ENCODE results near the gene HTR1D. TPM values are rescaled to one million over a fixed set of nuclear protein-coding genes. Genes with fewer than 3 reads are reported as not detected.

HTR1D gene
- total RNA-seq, 1 experiment from 2014 or later = 3.1 TPM

GRCh38 chr1:23184212-23184934, 32.9 kb downstream of the HTR1D start:
- no peak overlapping the region for H3K23ac ChIP-seq (ENCODE audit: insufficient read length, low read depth, low read length)
- H3K4me3 Mint-ChIP-seq = peak overlapping the region in 1 of 2 experiments; percentile 56; a peak in 1 of 5 replicates

More at GRCh38 chr1:23184212-23184934, 32.9 kb downstream of the HTR1D start:
- Histone ChIP-seq H3K27me3 (ENCODE audit: insufficient read depth, low read length) (no peaks in the 10 kb centered on the region), H2BK15ac (ENCODE audit: low read depth, low read length) (no peak overlapping the region), H3K4me1 (ENCODE audit: insufficient read depth, low read length) (no peaks in the 10 kb centered on the region), H3K23me2 (ENCODE audit: insufficient read length, low read depth, low read length, poor library complexity, severe bottlenecking) (no peaks in the 10 kb centered on the region), H4K20me1 (ENCODE audit: control insufficient read depth, insufficient read depth, insufficient read length) (no peaks in the 10 kb centered on the region), H4K5ac (ENCODE audit: insufficient read length, low read depth, low read length) (no peak overlapping the region), H4K8ac (replicated peaks; ENCODE audit: insufficient read length, low read depth, low read length) (no peak overlapping the region), H3K14ac (ENCODE audit: insufficient read depth, low read length) (no peak overlapping the region; the same call in 1 of the 2 replicates), H2BK5ac (ENCODE audit: insufficient read length, low read length) (no peak overlapping the region), H4K91ac (ENCODE audit: insufficient read length, low read depth, low read length) (no peak overlapping the region), H2AK5ac (ENCODE audit: insufficient read length, low read length) (no peak overlapping the region), H3T11ph (ENCODE audit: low read length) (no peak overlapping the region), H2BK20ac (ENCODE audit: low read depth, low read length, poor library complexity, severe bottlenecking) (no peak overlapping the region), H3K56ac (ENCODE audit: insufficient read length, low read depth, low read length) (no peak overlapping the region), H3K27ac (ENCODE audit: insufficient read length, low read depth, low read length) (no peak overlapping the region), H2BK12ac (ENCODE audit: insufficient read length, low read depth, low read length) (no peak overlapping the region), H3K4me2 (ENCODE audit: insufficient read depth, insufficient read length, low read length) (no peak overlapping the region), H3K4ac (ENCODE audit: low read depth, low read length) (no peak overlapping the region), H2BK120ac (ENCODE audit: low read depth, low read length, poor library complexity, severe bottlenecking) (no peak overlapping the region), H3K9ac (ENCODE audit: extremely low read depth, insufficient read length, low read length) (no peak overlapping the region), H3K18ac (ENCODE audit: insufficient read length, low read depth, low read length) (no peak overlapping the region), H3K79me2 (ENCODE audit: insufficient read depth, low read length) (no peaks in the 10 kb centered on the region), H2AFZ (ENCODE audit: low read length) (no peak overlapping the region), H3K9me3 (ENCODE audit: control insufficient read depth, low read depth, low read length) (no peaks in the 10 kb centered on the region), H3K79me1 (ENCODE audit: insufficient read depth, low read depth, low read length, poor library complexity, severe bottlenecking) (no peaks in the 10 kb centered on the region)
- Mint-ChIP-seq H3K36me3 (ENCODE audit: insufficient read depth in 1 of 3, low read depth in 3 of 3) (no peaks in the 10 kb centered on the region; a peak in 1 of 7 replicates), H3K9me3 (no peaks in the 10 kb centered on the region), H3K27me3 (ENCODE audit: low read depth) (peaks cover 31% of the 10 kb centered on the region), H3K4me1 (peaks cover 0 to 2% of the 10 kb centered on the region in 2 experiments; a peak in 1 of 4 replicates), H3K27ac (no peak overlapping the region)
- TF ChIP-seq CTCF (conservative IDR thresholded peaks at IDR 0.05) = peak; percentile 88
- DNase-seq = peak; percentile 78
- no CpG with 5 or more reads among the region's 10 CpGs for WGBS (ENCODE audit: extremely low coverage, insufficient read length, low lambda C conversion rate)

All from H9 (cell line).